Measurements from ENCODE around the gene RPL26.

RPL26 gene

DNA sequence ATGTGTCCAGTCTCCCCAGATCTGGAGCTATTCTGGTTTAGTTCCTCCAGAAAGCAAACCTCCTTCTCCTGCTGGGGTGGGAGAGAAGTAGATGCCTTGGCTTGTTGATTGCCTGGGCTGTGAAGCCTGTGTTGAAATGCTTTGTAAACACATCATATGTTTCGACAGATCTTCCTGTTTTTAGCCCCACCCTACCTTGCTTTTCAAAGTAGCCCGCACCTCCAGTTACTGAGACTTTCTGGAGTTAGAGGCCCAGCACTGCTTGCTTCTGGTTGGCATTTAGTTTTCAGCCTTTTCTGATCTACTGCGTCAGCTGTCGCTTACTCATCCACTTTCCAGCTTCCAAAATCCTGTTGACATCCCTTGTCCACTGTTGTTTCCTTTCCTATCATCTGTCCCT, 34.8 kb upstream of the RPL26 start:
- Histone ChIP-seq H4K8ac (ENCODE audit: low read depth, low read length) (no peak overlapping the region), H3K27ac (replicated peaks; ENCODE audit: low read length) (no peak overlapping the region), H3K14ac (ENCODE audit: low read length) (no peak overlapping the region), H3K4me2 (ENCODE audit: insufficient read depth, low read length, poor library complexity, severe bottlenecking) (no peak overlapping the region), H2AFZ (ENCODE audit: low read length) (no peak overlapping the region), H3K4me1 (ENCODE audit: control insufficient read depth in 2 of 2, insufficient read depth in 1 of 2, low read depth in 1 of 2, low read length in 2 of 2) (no peaks in the 10 kb centered on the region), H2BK12ac (ENCODE audit: low read length) (no peak overlapping the region), H3K4me3 (ENCODE audit: low read length in 2 of 2) (no peak overlapping the region), H3K27me3 (ENCODE audit: control insufficient read depth in 3 of 3, insufficient read depth in 3 of 3, low read depth in 1 of 3, low read length in 3 of 3) (peaks cover 0 to 38% (median 0%) of the 10 kb centered on the region in 3 experiments), H2BK15ac (ENCODE audit: low read length) (no peak overlapping the region), H3K18ac (ENCODE audit: low read length) (no peak overlapping the region), H2BK120ac (ENCODE audit: low read depth, low read length) (no peak overlapping the region), H3K23ac (ENCODE audit: low read depth, low read length, poor library complexity) (no peak overlapping the region), H3K79me1 (ENCODE audit: low read depth, low read length) (no peaks in the 10 kb centered on the region), H3K9me3 (replicated peaks in 1 of 2; ENCODE audit: control insufficient read depth in 2 of 2, insufficient read depth in 1 of 2, low read depth in 1 of 2, low read length in 2 of 2) (peaks cover 0 to 2% of the 10 kb centered on the region in 2 donors), H4K91ac (ENCODE audit: low read depth, low read length, poor library complexity) (no peak overlapping the region), H2AK5ac (ENCODE audit: low read depth, low read length) (no peak overlapping the region), H3K4ac (ENCODE audit: low read length) (no peak overlapping the region), H3K36me3 (replicated peaks in 1 of 2; ENCODE audit: control insufficient read depth in 2 of 2, insufficient read depth in 2 of 2, low read length in 2 of 2) (no peaks in the 10 kb centered on the region), H3K9ac (ENCODE audit: low read depth, low read length, poor library complexity) (no peak overlapping the region), H2BK5ac (ENCODE audit: low read length) (no peak overlapping the region)
- WGBS, 2 donors (ENCODE audit: extremely low coverage in 2 of 2, insufficient read length in 2 of 2, insufficient replicate concordance in 1 of 2), result no CpG with 5 or more reads among the region's 4 CpGs
- no peak for DNase-seq (ENCODE audit: low spot score)

DNA sequence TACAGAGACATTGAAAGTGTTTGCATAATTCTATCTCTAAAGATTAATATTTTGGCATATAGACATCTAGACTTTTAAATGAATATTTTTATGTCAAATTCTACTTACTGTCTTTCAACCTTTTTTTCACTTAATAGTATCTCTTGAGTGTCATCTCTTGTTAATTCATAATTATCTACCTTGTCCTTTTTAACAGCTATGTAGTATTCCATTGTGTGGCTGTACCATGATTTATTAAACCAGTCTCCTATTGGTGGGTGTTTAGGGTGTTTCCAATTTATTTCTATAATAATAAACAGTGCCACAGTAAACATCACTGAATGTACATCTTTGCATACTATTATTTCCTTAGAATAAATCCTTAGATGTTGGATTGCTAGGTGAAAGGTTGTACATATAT, 30.9 kb upstream of the RPL26 start:
- H2BK5ac ChIP-seq (ENCODE audit: low read length), result no peak overlapping the region
- no peak overlapping the region for H3K18ac ChIP-seq (ENCODE audit: low read length)
- H3K9me3 ChIP-seq (replicated peaks in 1 of 2; ENCODE audit: control insufficient read depth in 2 of 2, insufficient read depth in 1 of 2, low read depth in 1 of 2, low read length in 2 of 2), result no peaks in the 10 kb centered on the region
- no peak overlapping the region for H3K4me2 ChIP-seq (ENCODE audit: insufficient read depth, low read length, poor library complexity, severe bottlenecking)
- peaks cover 0 to 39% (median 2%) of the 10 kb centered on the region in 3 experiments for H3K27me3 ChIP-seq (ENCODE audit: control insufficient read depth in 3 of 3, insufficient read depth in 3 of 3, low read depth in 1 of 3, low read length in 3 of 3)
- DNase-seq (ENCODE audit: low spot score), result no peak
- no peak overlapping the region for H3K4me3 ChIP-seq (ENCODE audit: low read length in 2 of 2)
- no peak overlapping the region for H3K14ac ChIP-seq (ENCODE audit: low read length)
- no peaks in the 10 kb centered on the region for H3K4me1 ChIP-seq (ENCODE audit: control insufficient read depth in 2 of 2, insufficient read depth in 1 of 2, low read depth in 1 of 2, low read length in 2 of 2)
- no peak overlapping the region for H3K9ac ChIP-seq (ENCODE audit: low read depth, low read length, poor library complexity)
- H3K36me3 ChIP-seq (replicated peaks in 1 of 2; ENCODE audit: control insufficient read depth in 2 of 2, insufficient read depth in 2 of 2, low read length in 2 of 2), result no peaks in the 10 kb centered on the region
- no peak overlapping the region for H2BK120ac ChIP-seq (ENCODE audit: low read depth, low read length)
- no peak overlapping the region for H3K23ac ChIP-seq (ENCODE audit: low read depth, low read length, poor library complexity)
- H3K79me1 ChIP-seq (ENCODE audit: low read depth, low read length), result no peaks in the 10 kb centered on the region
- H4K91ac ChIP-seq (ENCODE audit: low read depth, low read length, poor library complexity), result no peak overlapping the region
- H3K27ac ChIP-seq (replicated peaks; ENCODE audit: low read length), result no peak overlapping the region
- no peak overlapping the region for H2AFZ ChIP-seq (ENCODE audit: low read length)
- H2AK5ac ChIP-seq (ENCODE audit: low read depth, low read length), result no peak overlapping the region
- no peak overlapping the region for H4K8ac ChIP-seq (ENCODE audit: low read depth, low read length)
- H2BK12ac ChIP-seq (ENCODE audit: low read length), result no peak overlapping the region
- no peak overlapping the region for H3K4ac ChIP-seq (ENCODE audit: low read length)
- no peak overlapping the region for H2BK15ac ChIP-seq (ENCODE audit: low read length)

DNA sequence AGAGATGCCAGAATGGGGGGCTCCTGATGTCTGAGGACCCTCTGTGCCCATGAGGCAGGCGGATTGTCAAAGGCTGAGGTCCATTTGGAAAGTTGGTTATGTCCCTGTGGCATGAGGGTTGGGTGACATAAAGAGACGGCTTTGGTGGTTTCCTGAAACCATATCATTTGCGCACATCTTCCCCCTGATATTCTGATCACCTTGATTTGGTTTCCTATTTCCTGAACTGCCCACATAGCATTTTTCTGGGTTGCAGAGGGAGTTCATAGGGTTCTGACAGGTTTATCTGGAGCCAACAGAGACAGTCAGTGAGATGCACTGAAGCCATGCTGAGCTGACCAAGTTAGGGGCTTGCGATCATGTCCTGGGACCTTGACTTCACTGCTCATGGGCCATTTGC, 30.3 kb upstream of the RPL26 start:
- DNase-seq (ENCODE audit: low spot score), result no peak

DNA sequence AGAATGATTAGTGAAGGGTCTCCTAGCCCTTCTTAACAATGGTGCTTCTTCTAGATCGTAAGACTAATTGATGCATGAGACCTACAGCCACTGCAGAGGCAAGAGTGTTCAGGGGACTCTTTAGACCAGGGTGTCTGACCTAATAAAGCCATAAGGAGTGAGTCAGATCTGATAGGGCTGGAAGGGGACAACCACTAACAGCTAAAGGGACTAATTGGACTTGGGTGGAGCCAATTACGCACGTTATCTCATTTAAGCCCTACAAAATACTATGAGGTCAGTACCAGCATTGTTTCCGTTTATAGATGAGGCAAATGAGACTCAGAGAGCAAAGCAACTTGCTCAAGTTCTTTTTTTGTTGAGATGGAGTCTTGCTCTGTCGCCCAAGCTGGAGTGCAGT, 29.1 kb upstream of the RPL26 start:
- Histone ChIP-seq H3K4me3 (ENCODE audit: low read length in 2 of 2) (no peak overlapping the region), H3K4me1 (ENCODE audit: control insufficient read depth in 2 of 2, insufficient read depth in 1 of 2, low read depth in 1 of 2, low read length in 2 of 2) (peaks cover 0 to 3% of the 10 kb centered on the region in 2 donors), H2AK5ac (ENCODE audit: low read depth, low read length) (no peak overlapping the region), H2BK5ac (ENCODE audit: low read length) (no peak overlapping the region), H3K9ac (ENCODE audit: low read depth, low read length, poor library complexity) (no peak overlapping the region), H3K79me1 (ENCODE audit: low read depth, low read length) (no peaks in the 10 kb centered on the region), H3K14ac (ENCODE audit: low read length) (no peak overlapping the region), H4K8ac (ENCODE audit: low read depth, low read length) (no peak overlapping the region), H3K18ac (ENCODE audit: low read length) (no peak overlapping the region), H3K23ac (ENCODE audit: low read depth, low read length, poor library complexity) (no peak overlapping the region), H2BK120ac (ENCODE audit: low read depth, low read length) (no peak overlapping the region), H3K36me3 (replicated peaks in 1 of 2; ENCODE audit: control insufficient read depth in 2 of 2, insufficient read depth in 2 of 2, low read length in 2 of 2) (no peaks in the 10 kb centered on the region), H2AFZ (ENCODE audit: low read length) (no peak overlapping the region), H3K27me3 (ENCODE audit: control insufficient read depth in 3 of 3, insufficient read depth in 3 of 3, low read depth in 1 of 3, low read length in 3 of 3) (peaks cover 0 to 26% (median 2%) of the 10 kb centered on the region in 3 experiments), H2BK15ac (ENCODE audit: low read length) (no peak overlapping the region), H4K91ac (ENCODE audit: low read depth, low read length, poor library complexity) (no peak overlapping the region), H2BK12ac (ENCODE audit: low read length) (no peak overlapping the region), H3K27ac (replicated peaks; ENCODE audit: low read length) (no peak overlapping the region), H3K9me3 (replicated peaks in 1 of 2; ENCODE audit: control insufficient read depth in 2 of 2, insufficient read depth in 1 of 2, low read depth in 1 of 2, low read length in 2 of 2) (no peaks in the 10 kb centered on the region), H3K4ac (ENCODE audit: low read length) (no peak overlapping the region), H3K4me2 (ENCODE audit: insufficient read depth, low read length, poor library complexity, severe bottlenecking) (no peak overlapping the region)
- DNase-seq (ENCODE audit: low spot score), result no peak
- no CpG with 5 or more reads among the region's 5 CpGs for WGBS, 2 donors (ENCODE audit: extremely low coverage in 2 of 2, insufficient read length in 2 of 2, insufficient replicate concordance in 1 of 2)

More for the DNA sequence above, 30.3 kb upstream of the RPL26 start:
- no CpG with 5 or more reads among the region's 4 CpGs for WGBS, 2 donors (ENCODE audit: extremely low coverage in 2 of 2, insufficient read length in 2 of 2, insufficient replicate concordance in 1 of 2)
- H2BK5ac ChIP-seq (ENCODE audit: low read length), result no peak overlapping the region
- H3K27me3 ChIP-seq (ENCODE audit: control insufficient read depth in 3 of 3, insufficient read depth in 3 of 3, low read depth in 1 of 3, low read length in 3 of 3), result peaks cover 0 to 38% (median 2%) of the 10 kb centered on the region in 3 experiments
- no peaks in the 10 kb centered on the region for H3K79me1 ChIP-seq (ENCODE audit: low read depth, low read length)
- no peak overlapping the region for H4K8ac ChIP-seq (ENCODE audit: low read depth, low read length)
- no peak overlapping the region for H2AK5ac ChIP-seq (ENCODE audit: low read depth, low read length)
- no peak overlapping the region for H3K4me2 ChIP-seq (ENCODE audit: insufficient read depth, low read length, poor library complexity, severe bottlenecking)
- H4K91ac ChIP-seq (ENCODE audit: low read depth, low read length, poor library complexity), result no peak overlapping the region
- H3K4me3 ChIP-seq (ENCODE audit: low read length in 2 of 2), result no peak overlapping the region
- no peak overlapping the region for H2BK120ac ChIP-seq (ENCODE audit: low read depth, low read length)
- peaks cover 0 to 3% of the 10 kb centered on the region in 2 donors for H3K4me1 ChIP-seq (ENCODE audit: control insufficient read depth in 2 of 2, insufficient read depth in 1 of 2, low read depth in 1 of 2, low read length in 2 of 2)
- H2BK12ac ChIP-seq (ENCODE audit: low read length), result no peak overlapping the region
- no peak overlapping the region for H2BK15ac ChIP-seq (ENCODE audit: low read length)
- H3K9me3 ChIP-seq (replicated peaks in 1 of 2; ENCODE audit: control insufficient read depth in 2 of 2, insufficient read depth in 1 of 2, low read depth in 1 of 2, low read length in 2 of 2), result no peaks in the 10 kb centered on the region
- no peak overlapping the region for H3K4ac ChIP-seq (ENCODE audit: low read length)
- H3K23ac ChIP-seq (ENCODE audit: low read depth, low read length, poor library complexity), result no peak overlapping the region
- H3K27ac ChIP-seq (replicated peaks; ENCODE audit: low read length), result no peak overlapping the region
- no peak overlapping the region for H3K18ac ChIP-seq (ENCODE audit: low read length)
- no peak overlapping the region for H3K9ac ChIP-seq (ENCODE audit: low read depth, low read length, poor library complexity)
- no peak overlapping the region for H2AFZ ChIP-seq (ENCODE audit: low read length)
- H3K14ac ChIP-seq (ENCODE audit: low read length), result no peak overlapping the region
- no peaks in the 10 kb centered on the region for H3K36me3 ChIP-seq (replicated peaks in 1 of 2; ENCODE audit: control insufficient read depth in 2 of 2, insufficient read depth in 2 of 2, low read length in 2 of 2)

All from neuronal stem cell (in vitro differentiated cells).